ENCODE results near the gene ZBTB8A.

GRCh38 chr1:32612189-32612881 is 73.1 kb downstream of the ZBTB8A start:
- TF ChIP-seq, protein P1, sequence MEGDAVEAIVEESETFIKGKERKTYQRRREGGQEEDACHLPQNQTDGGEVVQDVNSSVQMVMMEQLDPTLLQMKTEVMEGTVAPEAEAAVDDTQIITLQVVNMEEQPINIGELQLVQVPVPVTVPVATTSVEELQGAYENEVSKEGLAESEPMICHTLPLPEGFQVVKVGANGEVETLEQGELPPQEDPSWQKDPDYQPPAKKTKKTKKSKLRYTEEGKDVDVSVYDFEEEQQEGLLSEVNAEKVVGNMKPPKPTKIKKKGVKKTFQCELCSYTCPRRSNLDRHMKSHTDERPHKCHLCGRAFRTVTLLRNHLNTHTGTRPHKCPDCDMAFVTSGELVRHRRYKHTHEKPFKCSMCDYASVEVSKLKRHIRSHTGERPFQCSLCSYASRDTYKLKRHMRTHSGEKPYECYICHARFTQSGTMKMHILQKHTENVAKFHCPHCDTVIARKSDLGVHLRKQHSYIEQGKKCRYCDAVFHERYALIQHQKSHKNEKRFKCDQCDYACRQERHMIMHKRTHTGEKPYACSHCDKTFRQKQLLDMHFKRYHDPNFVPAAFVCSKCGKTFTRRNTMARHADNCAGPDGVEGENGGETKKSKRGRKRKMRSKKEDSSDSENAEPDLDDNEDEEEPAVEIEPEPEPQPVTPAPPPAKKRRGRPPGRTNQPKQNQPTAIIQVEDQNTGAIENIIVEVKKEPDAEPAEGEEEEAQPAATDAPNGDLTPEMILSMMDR (IDR thresholded peaks at IDR 0.05), result peak; percentile 25 to 31 (median 27)
- TF ChIP-seq POLR2A (IDR thresholded peaks at IDR 0.05), result no peak
